ENCODE data around the gene IRX4.

GRCh38 chr5:1886846-1887587 is 4.3 kb upstream of the IRX4 start:
- TF ChIP-seq EP300 (IDR thresholded peaks at IDR 0.05) (no peak), CTCF (IDR thresholded peaks at IDR 0.05) (no peak)

All from tibial nerve (tissue), 4 donors.